Measurements from ENCODE around the gene CCNYL1.
"Not testable (repeated sequence)": the region's sequence is repeated elsewhere in the genome, so short reads cannot be mapped to it uniquely, and the experiment has no call there.

Gene CCNYL1

GRCh38 chr2:207710814-207711740 is at the start of gene CCNYL1:
TSS of gene CCNYL1 (plus strand) at chr2:207711640. CDS start at chr2:207711897, 257 bp downstream.
- DNase-seq = peak; percentile 97

GRCh38 chr2:207662203-207662602 is 49.2 kb upstream of the CCNYL1 start:
- no peak for DNase-seq

- DNase-seq = no peak
Measured at GRCh38 chr2:207663870-207664545, 47.4 kb upstream of the CCNYL1 start.

GRCh38 chr2:207670887-207671286 is 40.6 kb upstream of the CCNYL1 start:
- DNase-seq = no peak

- DNase-seq = no peak
Measured at GRCh38 chr2:207673431-207673830, 38.0 kb upstream of the CCNYL1 start.

- DNase-seq = no peak
Measured at GRCh38 chr2:207674266-207674774, 37.1 kb upstream of the CCNYL1 start.

- no peak for DNase-seq
Measured at GRCh38 chr2:207674826-207675225, 36.6 kb upstream of the CCNYL1 start.

- DNase-seq = no peak
Measured at GRCh38 chr2:207676827-207677354, 34.5 kb upstream of the CCNYL1 start.

GRCh38 chr2:207681431-207681830 is 30.0 kb upstream of the CCNYL1 start:
- DNase-seq = no peak

GRCh38 chr2:207682557-207682956 is 28.9 kb upstream of the CCNYL1 start:
- DNase-seq = no peak

GRCh38 chr2:207683438-207683837 is 28.0 kb upstream of the CCNYL1 start:
- no peak for DNase-seq

GRCh38 chr2:207683879-207684627 is 27.4 kb upstream of the CCNYL1 start:
- DNase-seq = no peak

GRCh38 chr2:207686812-207687211 is 24.6 kb upstream of the CCNYL1 start:
- no peak for DNase-seq

- DNase-seq = no peak
Measured at GRCh38 chr2:207688597-207688996, 22.8 kb upstream of the CCNYL1 start.

- not testable (repeated sequence) for DNase-seq
Measured at GRCh38 chr2:207690845-207691461, 20.5 kb upstream of the CCNYL1 start.

GRCh38 chr2:207692206-207693065 is 19.0 kb upstream of the CCNYL1 start:
- peak; percentile 44 for DNase-seq

GRCh38 chr2:207693641-207694249 is 17.7 kb upstream of the CCNYL1 start:
- DNase-seq = no peak

GRCh38 chr2:207694811-207695281 is 16.6 kb upstream of the CCNYL1 start:
- no peak for DNase-seq

GRCh38 chr2:207695293-207695692 is 16.1 kb upstream of the CCNYL1 start:
- DNase-seq = no peak

- DNase-seq = not testable (repeated sequence)
Measured at GRCh38 chr2:207696911-207697310, 14.5 kb upstream of the CCNYL1 start.

- no peak for DNase-seq
Measured at GRCh38 chr2:207697411-207697810, 14.0 kb upstream of the CCNYL1 start.

Measured in activated CD8-positive, alpha-beta memory T cell treated with anti-CD3 and anti-CD28 coated beads, Interleukin-2, amount 50 U/mL, for 4 hours (primary cell).